Caco-2 (cell line): ENCODE results near the gene SLC25A21. TPM values are rescaled to one million over a fixed set of nuclear protein-coding genes. Genes with fewer than 3 reads are reported as not detected.

Experiments
- BruUV-seq: library from RNA; stranded (reverse); fragments of 400-500 nt; replicated peaks from 2 replicates; lab custom pipeline; 2021; lab: Mats Ljungman, UMichigan
- CTCF ChIA-PET: fragments of 300-600 bp; sonication (Branson Sonifier 250); formaldehyde crosslinking; loops from one replicate; lab custom pipeline; 2022; ENCODE audit warnings: antibody characterized with exemption; lab: Charles Lee
- POLR2A ChIA-PET: fragments of 300-600 bp; sonication (Branson Sonifier 250); formaldehyde crosslinking; loops from one replicate; lab custom pipeline; 2022; ENCODE audit warnings: antibody characterized with exemption; lab: Charles Lee
- DNase-seq, 2 experiments: peaks; one replicate each; pipeline versions ENCODE4 v3.0.0 to v3.0.0-alpha.2; 2020 to 2022
- H3K27me3 ChIP-seq: replicated peaks from 2 replicates; pipeline ENCODE4 v1.6.0; 2011; ENCODE audit warnings: low read length; ENCODE audit not compliant: control insufficient read depth, insufficient read depth
- H3K36me3 ChIP-seq: 2 replicates; pipeline ENCODE4 v1.5.1; 2011; ENCODE audit warnings: low read length; ENCODE audit not compliant: control insufficient read depth, insufficient read depth
- H3K4me1 ChIP-seq: fragments of 250-450 bp; sonication (Bioruptor Pico); 2 replicates; pipeline ENCODE4 v1.5.1; 2020; ENCODE audit warnings: mild to moderate bottlenecking
- H3K4me3 ChIP-seq: 2 replicates; pipeline ENCODE4 v1.5.1; 2011; ENCODE audit warnings: low read depth, mild to moderate bottlenecking, control low read depth, low read length
- H3K9me3 ChIP-seq: fragments of 250-450 bp; sonication (Bioruptor Pico); 2 replicates; pipeline ENCODE4 v1.5.1; 2020; ENCODE audit warnings: mild to moderate bottlenecking, moderate library complexity
- H3K27ac Mint-ChIP-seq: one replicate; pipeline ENCODE4 v1.8.0; 2022; ENCODE audit warnings: mixed read lengths; ENCODE audit not compliant: unreplicated experiment
- H3K27me3 Mint-ChIP-seq: one replicate; pipeline ENCODE4 v1.8.0; 2022; ENCODE audit warnings: mixed read lengths; ENCODE audit not compliant: insufficient read depth, unreplicated experiment
- H3K36me3 Mint-ChIP-seq: one replicate; pipeline ENCODE4 v1.8.0; 2022; ENCODE audit warnings: mild to moderate bottlenecking, mixed read lengths; ENCODE audit not compliant: insufficient read depth, unreplicated experiment
- H3K4me1 Mint-ChIP-seq: one replicate; pipeline ENCODE4 v1.8.0; 2022; ENCODE audit warnings: low read depth, mixed read lengths; ENCODE audit not compliant: unreplicated experiment
- H3K4me3 Mint-ChIP-seq: one replicate; pipeline ENCODE4 v1.8.0; 2022; ENCODE audit warnings: mild to moderate bottlenecking, moderate library complexity, mixed read lengths; ENCODE audit not compliant: unreplicated experiment
- H3K9me3 Mint-ChIP-seq: one replicate; pipeline ENCODE4 v1.8.0; 2022; ENCODE audit warnings: mixed read lengths; ENCODE audit not compliant: unreplicated experiment
- intact Hi-C: fragments of 100-400 bp; cut with micrococcal nuclease; formaldehyde crosslinking; loops from one replicate; pipeline ENCODE4 v1.10.0; 2022; ENCODE audit not compliant: unreplicated experiment
- total RNA-seq: library from RNA; stranded (reverse); gene quantifications from 2 replicates; pipeline ENCODE4 v1.2.3, GENCODE V29; 2022
- TF ChIP-seq, protein P1 (sequence below), 2 experiments: fragments of 200-600 bp in 1 of 2; IDR thresholded peaks; 1 replicate in 1 of 2; 2 replicates in 1 of 2; pipeline versions ENCODE4 v1.5.1 to v1.8.0; 2011 to 2022; ENCODE audit warnings: antibody characterized with exemption in 1 of 2, control low read depth in 1 of 2, inconsistent platforms in 1 of 2, low read depth in 1 of 2, low read length in 1 of 2, mild to moderate bottlenecking in 1 of 2, moderate library complexity in 1 of 2; ENCODE audit not compliant: insufficient read depth in 1 of 2, severe bottlenecking in 1 of 2, unreplicated experiment in 1 of 2

The SLC25A21 gene
- total RNA-seq, 1 experiment from 2014 or later: 3.2 TPM

GRCh38 chr14:37201724-37202123, 29.3 kb upstream of the SLC25A21 start:
- Mint-ChIP-seq H3K27ac (no peak overlapping the region), H3K9me3 (peaks cover 4% of the 10 kb centered on the region), H3K27me3 (no peaks in the 10 kb centered on the region), H3K4me3 (no peak overlapping the region), H3K4me1 (peaks cover 6% of the 10 kb centered on the region), H3K36me3 (peaks cover 25% of the 10 kb centered on the region)
- Histone ChIP-seq H3K27me3 (no peaks in the 10 kb centered on the region), H3K4me3 (no peak overlapping the region), H3K4me1 (peaks cover 7% of the 10 kb centered on the region; the same call in 1 of the 2 replicates), H3K36me3 (peaks cover 2% of the 10 kb centered on the region; the same call in 1 of the 2 replicates), H3K9me3 (peaks cover 17% of the 10 kb centered on the region)
- intact Hi-C loops: no loop called here
- TF ChIP-seq, protein P1, sequence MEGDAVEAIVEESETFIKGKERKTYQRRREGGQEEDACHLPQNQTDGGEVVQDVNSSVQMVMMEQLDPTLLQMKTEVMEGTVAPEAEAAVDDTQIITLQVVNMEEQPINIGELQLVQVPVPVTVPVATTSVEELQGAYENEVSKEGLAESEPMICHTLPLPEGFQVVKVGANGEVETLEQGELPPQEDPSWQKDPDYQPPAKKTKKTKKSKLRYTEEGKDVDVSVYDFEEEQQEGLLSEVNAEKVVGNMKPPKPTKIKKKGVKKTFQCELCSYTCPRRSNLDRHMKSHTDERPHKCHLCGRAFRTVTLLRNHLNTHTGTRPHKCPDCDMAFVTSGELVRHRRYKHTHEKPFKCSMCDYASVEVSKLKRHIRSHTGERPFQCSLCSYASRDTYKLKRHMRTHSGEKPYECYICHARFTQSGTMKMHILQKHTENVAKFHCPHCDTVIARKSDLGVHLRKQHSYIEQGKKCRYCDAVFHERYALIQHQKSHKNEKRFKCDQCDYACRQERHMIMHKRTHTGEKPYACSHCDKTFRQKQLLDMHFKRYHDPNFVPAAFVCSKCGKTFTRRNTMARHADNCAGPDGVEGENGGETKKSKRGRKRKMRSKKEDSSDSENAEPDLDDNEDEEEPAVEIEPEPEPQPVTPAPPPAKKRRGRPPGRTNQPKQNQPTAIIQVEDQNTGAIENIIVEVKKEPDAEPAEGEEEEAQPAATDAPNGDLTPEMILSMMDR (IDR thresholded peaks at IDR 0.05; ENCODE audit: insufficient read depth in 1 of 2, low read depth in 1 of 2, low read length in 1 of 2, severe bottlenecking in 1 of 2, unreplicated experiment in 1 of 2): no peak
- ChIA-PET POLR2A (no interaction called here), CTCF (no interaction called here)
- no TSS peak for BruUV-seq
- no peak for DNase-seq

DNA sequence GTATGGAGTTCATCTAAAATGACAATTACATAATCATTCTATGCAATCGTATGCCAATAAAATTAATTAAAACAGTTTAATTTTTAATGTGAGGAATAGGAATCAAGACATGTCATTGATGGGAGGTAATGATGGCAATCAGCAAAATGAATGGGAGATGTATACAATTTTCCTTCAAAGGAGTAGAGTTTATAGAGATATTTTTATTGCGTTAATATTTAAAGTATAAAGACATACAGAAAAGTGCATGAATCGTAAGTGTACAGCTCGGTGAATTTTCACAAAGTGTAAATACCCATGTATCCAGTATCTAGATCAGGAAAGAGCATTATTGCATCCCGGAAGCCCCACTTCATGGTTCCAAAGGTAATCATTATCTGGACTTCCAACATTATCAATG, 26.5 kb upstream of the SLC25A21 start:
- Mint-ChIP-seq H3K9me3 (no peaks in the 10 kb centered on the region), H3K4me3 (peak overlapping the region; percentile 98), H3K36me3 (peaks cover 9% of the 10 kb centered on the region), H3K27me3 (no peaks in the 10 kb centered on the region), H3K27ac (no peak overlapping the region), H3K4me1 (peaks cover 18% of the 10 kb centered on the region)
- BruUV-seq: TSS peak; percentile 48
- no peak for DNase-seq
- ChIA-PET CTCF (interaction anchor here (1.3 kb wide), 1 partner anchor 56 kb away, joined by 3 read pairs; no protein-coding TSS in a partner anchor), POLR2A (no interaction called here)
- no peaks in the 10 kb centered on the region for H3K27me3 ChIP-seq
- peaks cover 13% of the 10 kb centered on the region; the same call in 1 of the 2 replicates for H3K4me1 ChIP-seq
- H3K36me3 ChIP-seq: no peaks in the 10 kb centered on the region
- TF ChIP-seq, protein P1 (IDR thresholded peaks at IDR 0.05; ENCODE audit: insufficient read depth in 1 of 2, low read depth in 1 of 2, low read length in 1 of 2, severe bottlenecking in 1 of 2, unreplicated experiment in 1 of 2): no peak
- no peak overlapping the region; the same call in 1 of the 2 replicates for H3K4me3 ChIP-seq
- H3K9me3 ChIP-seq: no peaks in the 10 kb centered on the region
- intact Hi-C loops: loop anchor here (1.0 to 5.0 kb wide), 3 partner anchors 27 to 49 kb away; partner anchors contain the start of gene SLC25A21

- H3K27me3 ChIP-seq: no peaks in the 10 kb centered on the region
- H3K27me3 Mint-ChIP-seq: no peaks in the 10 kb centered on the region
- H3K4me1 ChIP-seq: peaks cover 13% of the 10 kb centered on the region; the same call in 1 of the 2 replicates
- peak overlapping the region; percentile 73 for H3K4me3 ChIP-seq
- CTCF ChIA-PET: interaction anchor here (1.3 to 1.9 kb wide), 3 partner anchors 55 to 645 kb away, joined by 3 to 5 read pairs (median 4); no protein-coding TSS in a partner anchor
- peak overlapping the region; percentile 98 for H3K27ac Mint-ChIP-seq
- POLR2A ChIA-PET: interaction anchor here (1.3 kb wide), 1 partner anchor 26 kb away, joined by 4 read pairs; the partner anchor contains the start of gene SLC25A21
- H3K9me3 ChIP-seq: no peaks in the 10 kb centered on the region
- intact Hi-C loops: loop anchor here (1.0 to 5.0 kb wide), 3 partner anchors 26 to 48 kb away; partner anchors contain the start of gene SLC25A21
- no peak for DNase-seq
- TF ChIP-seq, protein P1 (IDR thresholded peaks at IDR 0.05; ENCODE audit: insufficient read depth in 1 of 2, low read depth in 1 of 2, low read length in 1 of 2, severe bottlenecking in 1 of 2, unreplicated experiment in 1 of 2): no peak
- no peaks in the 10 kb centered on the region for H3K36me3 ChIP-seq
- H3K9me3 Mint-ChIP-seq: no peaks in the 10 kb centered on the region
- peaks cover 9% of the 10 kb centered on the region for H3K36me3 Mint-ChIP-seq
- H3K4me3 Mint-ChIP-seq: peak overlapping the region; percentile 98
- H3K4me1 Mint-ChIP-seq: peaks cover 18% of the 10 kb centered on the region
- no TSS peak for BruUV-seq
These were observed 25.8 kb upstream of the SLC25A21 start for GRCh38 chr14:37198273-37198598.
